Mucosa of gallbladder (tissue), 1 donor: ENCODE measurements around the gene RECK. TPM values are rescaled to one million over a fixed set of nuclear protein-coding genes. Genes with fewer than 3 reads are reported as not detected.

ENCODE experiments used
- DNase-seq: peaks from one replicate; pipeline ENCODE4 v3.0.0-alpha.2; 2020; ENCODE audit warnings: low spot score
- total RNA-seq: library from RNA; stranded (reverse); gene quantifications from one replicate; pipeline ENCODE4 v1.2.1, GENCODE V29; 2021
- donor health status: DM: no; HTN: no; CAD: no.

RECK gene
- total RNA-seq, 1 donor from 2014 or later = 11.3 TPM

- DNase-seq = no peak
Observed at GRCh38 chr9:36138901-36139300, 102.2 kb downstream of the RECK start.

GRCh38 chr9:36140086-36141084 lies 103.7 kb downstream of the RECK start:
- DNase-seq = no peak

GRCh38 chr9:36141288-36141687 lies 104.6 kb downstream of the RECK start:
- no peak for DNase-seq

- DNase-seq = no peak
Observed at GRCh38 chr9:36141761-36142160, 105.0 kb downstream of the RECK start.

- no peak for DNase-seq
Observed at GRCh38 chr9:36142510-36143244, 106.0 kb downstream of the RECK start.

- no peak for DNase-seq
Observed at GRCh38 chr9:36143245-36143641, 106.5 kb downstream of the RECK start.

GRCh38 chr9:36144309-36145232 lies 107.9 kb downstream of the RECK start:
- no peak for DNase-seq

GRCh38 chr9:36145970-36146369 lies 109.3 kb downstream of the RECK start:
- no peak for DNase-seq

- no peak for DNase-seq
Observed at GRCh38 chr9:36146651-36147050, 109.9 kb downstream of the RECK start.

GRCh38 chr9:36147441-36148175 lies 110.9 kb downstream of the RECK start:
- DNase-seq = no peak

GRCh38 chr9:36148311-36149051 lies 111.8 kb downstream of the RECK start:
- DNase-seq = peak; percentile 94

GRCh38 chr9:36149197-36149596 lies 112.5 kb downstream of the RECK start:
- DNase-seq = no peak

GRCh38 chr9:36150574-36151315 lies 114.0 kb downstream of the RECK start:
- no peak for DNase-seq

- peak; percentile 51 for DNase-seq
Observed at GRCh38 chr9:36151316-36152210, 114.8 kb downstream of the RECK start.

- DNase-seq = no peak
Observed at GRCh38 chr9:36152741-36153438, 116.2 kb downstream of the RECK start.

- no peak for DNase-seq
Observed at GRCh38 chr9:36153746-36154145, 117.0 kb downstream of the RECK start.

- DNase-seq = peak; percentile 30
Observed at GRCh38 chr9:36154331-36154952, 117.7 kb downstream of the RECK start.
